ENCODE results near the gene OMP. TPM values are rescaled to one million over a fixed set of nuclear protein-coding genes. Genes with fewer than 3 reads are reported as not detected.

The OMP gene
- total and polyA plus RNA-seq, 2 of the 13 experiments (the other 11 are each of a cell fraction or from before 2014, with no cell fraction given), result not detected

GRCh38 chr11:77086521-77087472 is 15.8 kb upstream of the OMP start (continued):
- TF ChIP-seq UBTF (CRISPR knock-in tag; IDR thresholded peaks at IDR 0.05) (peak; percentile 43), HNF4G (IDR thresholded peaks at IDR 0.05; ENCODE audit: borderline replicate concordance, low read depth, low read length) (peak; percentile 32; the same call in 1 of the 2 replicates), HNF4G (CRISPR knock-in tag; IDR thresholded peaks at IDR 0.05; ENCODE audit: borderline replicate concordance, low read depth) (peak; percentile 38; the same call in 1 of the 2 replicates), TFDP1 (CRISPR knock-in tag; IDR thresholded peaks at IDR 0.05; ENCODE audit: borderline replicate concordance) (peak; percentile 54; the same call in 1 of the 2 replicates), KLF6 (CRISPR knock-in tag; IDR thresholded peaks at IDR 0.05) (no peak), MAX (IDR thresholded peaks at IDR 0.05) (peak; percentile 44; the same call in 1 of the 2 replicates), ZNF460 (CRISPR knock-in tag; IDR thresholded peaks at IDR 0.05; ENCODE audit: borderline replicate concordance) (no peak), ARID2 (CRISPR knock-in tag; IDR thresholded peaks at IDR 0.05; ENCODE audit: borderline replicate concordance) (no peak), ZNF292 (CRISPR knock-in tag; IDR thresholded peaks at IDR 0.05; ENCODE audit: borderline replicate concordance, low read depth) (peak; percentile 79), PATZ1 (CRISPR knock-in tag; IDR thresholded peaks at IDR 0.05) (0 out of 2 replicates have a peak, but pooled peaks have one; percentile 38), FOXJ3 (CRISPR knock-in tag; IDR thresholded peaks at IDR 0.05; ENCODE audit: borderline replicate concordance) (no peak), THRA (CRISPR knock-in tag; IDR thresholded peaks at IDR 0.05; ENCODE audit: borderline replicate concordance) (peak; percentile 35; the same call in 1 of the 2 replicates), SALL1 (CRISPR knock-in tag; IDR thresholded peaks at IDR 0.05) (peak; percentile 50; the same call in 1 of the 2 replicates), LCORL (IDR thresholded peaks at IDR 0.05) (no peak), LCORL (CRISPR knock-in tag; IDR thresholded peaks at IDR 0.05) (peak; percentile 25; the same call in 1 of the 2 replicates), ZNF557 (CRISPR knock-in tag; IDR thresholded peaks at IDR 0.05) (no peak)

Measured in HepG2 (cell line).